HEK293 (cell line): ENCODE data around the gene PSME1.
A peak's percentile ranks its signal among the peaks of the same experiment; 100 is the strongest.
"Not testable (repeated sequence)": the region's sequence is repeated elsewhere in the genome, so short reads cannot be mapped to it uniquely, and the experiment has no call there.

Experiments
- CTCF ChIA-PET: fragments of 350-600 bp; formaldehyde crosslinking; extraction: SDS; loops from one replicate; lab custom pipeline; 2021; ENCODE audit warnings: antibody characterized with exemption; lab: Yijun Ruan, JAX
- POLR2A ChIA-PET: fragments of 300-600 bp; formaldehyde crosslinking; extraction: SDS; loops from one replicate; lab custom pipeline; 2020; ENCODE audit warnings: antibody characterized with exemption, inconsistent platforms; lab: Yijun Ruan, JAX
- H3K27ac ChIP-seq: fragments of 200-500 bp; sonication (Bioruptor generic); 2 replicates; pipeline ENCODE4 v1.5.1; 2014; ENCODE audit warnings: low read depth, low read length, control low read depth, inconsistent platforms; ENCODE audit errors: extremely low read depth
- H3K36me3 ChIP-seq, 2 experiments: fragments of 200-500 bp in 1 of 2; sonication (Bioruptor generic) in 1 of 2; 1 replicate in 1 of 2; 2 replicates in 1 of 2; pipeline ENCODE4 v1.5.1; 2014 to 2017; ENCODE audit warnings: inconsistent platforms in 2 of 2, low read length in 2 of 2; ENCODE audit not compliant: control insufficient read depth in 2 of 2, insufficient read depth in 1 of 2
- H3K4me1 ChIP-seq: fragments of 200-500 bp; sonication (Bioruptor generic); 2 replicates; pipeline ENCODE4 v1.5.1; 2014; ENCODE audit warnings: mild to moderate bottlenecking, low read length, inconsistent platforms; ENCODE audit not compliant: control insufficient read depth, insufficient read depth
- H3K4me3 ChIP-seq: 2 replicates; pipeline ENCODE4 v1.5.1; 2011; ENCODE audit warnings: low read depth, mild to moderate bottlenecking, control low read depth, low read length, moderate library complexity
- H3K9me3 ChIP-seq: fragments of 200-500 bp; sonication (Bioruptor generic); 2 replicates; pipeline ENCODE4 v1.5.1; 2014; ENCODE audit warnings: low read depth, low read length, inconsistent platforms; ENCODE audit not compliant: control insufficient read depth, insufficient read depth
- SALL2 ChIP-seq: fragments of 450-650 bp; formaldehyde crosslinking; IDR thresholded peaks from 2 replicates; pipeline ENCODE4 v1.5.0; 2017; ENCODE audit warnings: missing biosample characterization, mild to moderate bottlenecking, missing genetic modification characterization, borderline replicate concordance
- SCRT2 ChIP-seq: fragments of 450-650 bp; formaldehyde crosslinking; IDR thresholded peaks from 2 replicates; pipeline ENCODE4 v1.5.1; 2016; ENCODE audit warnings: missing biosample characterization, missing genetic modification characterization
- WT1 ChIP-seq: fragments of 450-650 bp; formaldehyde crosslinking; IDR thresholded peaks from 2 replicates; pipeline ENCODE4 v1.5.1; 2016; ENCODE audit warnings: missing biosample characterization, missing genetic modification characterization
- ZIC2 ChIP-seq: fragments of 450-650 bp; formaldehyde crosslinking; IDR thresholded peaks from 2 replicates; pipeline ENCODE4 v1.5.1; 2016; ENCODE audit warnings: missing biosample characterization, missing genetic modification characterization
- ZNF248 ChIP-seq: fragments of 450-650 bp; formaldehyde crosslinking; IDR thresholded peaks from 2 replicates; pipeline ENCODE4 v1.5.1; 2017; ENCODE audit warnings: missing biosample characterization, missing genetic modification characterization
- ZNF394 ChIP-seq: fragments of 450-650 bp; formaldehyde crosslinking; IDR thresholded peaks from 2 replicates; pipeline ENCODE4 v1.5.1; 2016; ENCODE audit warnings: missing biosample characterization, missing genetic modification characterization, mild to moderate bottlenecking, moderate library complexity, borderline replicate concordance
- ZNF560 ChIP-seq: fragments of 450-650 bp; formaldehyde crosslinking; IDR thresholded peaks from 2 replicates; pipeline ENCODE4 v1.5.1; 2017; ENCODE audit warnings: missing biosample characterization, missing genetic modification characterization, borderline replicate concordance
- ZNF596 ChIP-seq: fragments of 450-650 bp; IDR thresholded peaks from 2 replicates; pipeline ENCODE4 v1.5.0; 2018; ENCODE audit warnings: missing biosample characterization, mild to moderate bottlenecking, missing genetic modification characterization, moderate library complexity
- ZNF623 ChIP-seq: fragments of 450-650 bp; formaldehyde crosslinking; IDR thresholded peaks from 2 replicates; pipeline ENCODE4 v1.5.1; 2016; ENCODE audit warnings: missing biosample characterization, missing genetic modification characterization
- ZNF76 ChIP-seq: fragments of 450-650 bp; formaldehyde crosslinking; IDR thresholded peaks from 2 replicates; pipeline ENCODE4; 2016; ENCODE audit warnings: low read depth, missing biosample characterization, missing genetic modification characterization, borderline replicate concordance
- ZNF785 ChIP-seq: fragments of 450-650 bp; formaldehyde crosslinking; IDR thresholded peaks from 2 replicates; pipeline ENCODE4 v1.5.1; 2016; ENCODE audit warnings: missing biosample characterization, missing genetic modification characterization
- TF ChIP-seq, protein P1 (sequence below): fragments of 450-650 bp; formaldehyde crosslinking; IDR thresholded peaks from 2 replicates; pipeline ENCODE4 v1.5.1; 2016; ENCODE audit warnings: missing biosample characterization, missing genetic modification characterization
- TF ChIP-seq, protein P2 (sequence below): sonication (generic); formaldehyde crosslinking; IDR thresholded peaks from 2 replicates; pipeline ENCODE4 v1.8.1; 2022; ENCODE audit warnings: mild to moderate bottlenecking, moderate library complexity, missing genetic modification reagents
- TF ChIP-seq, protein P3 (sequence below): fragments of 450-650 bp; formaldehyde crosslinking; IDR thresholded peaks from 2 replicates; pipeline ENCODE4 v1.5.1; 2016; ENCODE audit warnings: missing biosample characterization, missing genetic modification characterization
- TF ChIP-seq, protein P4 (sequence below): IDR thresholded peaks from 2 replicates; pipeline ENCODE4 v1.6.1; 2011; ENCODE audit warnings: mild to moderate bottlenecking, low read depth, low read length, borderline replicate concordance
- TF ChIP-seq, protein P5 (sequence below): fragments of 450-650 bp; formaldehyde crosslinking; IDR thresholded peaks from 2 replicates; pipeline ENCODE4 v1.5.1; 2017; ENCODE audit warnings: missing biosample characterization, missing genetic modification characterization
- TF ChIP-seq, protein P6 (sequence below): fragments of 450-650 bp; formaldehyde crosslinking; IDR thresholded peaks from 2 replicates; pipeline ENCODE4 v1.5.1; 2016; ENCODE audit warnings: missing biosample characterization, missing genetic modification characterization

The PSME1 gene

DNA sequence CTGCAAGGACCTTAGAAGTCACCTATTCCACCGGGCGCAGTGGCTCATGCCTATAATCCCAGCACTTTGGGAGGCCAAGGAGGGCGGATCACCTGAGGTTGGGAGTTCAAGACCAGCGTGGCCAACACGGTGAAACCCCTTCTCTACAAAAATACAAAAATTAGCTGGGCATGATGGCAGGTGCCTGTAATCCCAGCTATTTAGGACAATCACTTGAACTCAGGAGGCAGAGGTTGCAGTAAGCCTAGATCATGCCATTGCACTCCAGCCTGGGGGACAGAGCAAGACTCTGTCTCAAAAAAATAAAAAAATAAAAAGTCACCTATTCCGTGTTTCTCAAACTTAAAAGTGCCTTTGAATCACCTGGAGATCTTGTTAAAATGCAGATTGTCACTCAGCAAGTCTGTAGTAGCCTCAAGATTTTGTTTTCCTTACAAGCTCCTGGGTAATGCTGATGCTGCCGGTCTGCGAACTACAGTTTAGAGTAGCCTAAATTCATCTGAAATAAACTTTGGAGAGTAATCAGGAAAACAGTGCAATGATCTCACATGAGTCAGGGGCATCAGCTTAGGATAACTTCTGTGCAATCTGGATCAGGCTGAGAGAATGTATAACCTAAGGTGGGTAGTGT is 30.3 kb upstream of the PSME1 start:
- POLR2A ChIA-PET = interaction anchor here (1.2 to 7.1 kb wide), 3 partner anchors 11 to 48 kb away, joined by 5 to 56 read pairs (median 5); partner anchors contain the start of genes EMC9 and PCK2

DNA sequence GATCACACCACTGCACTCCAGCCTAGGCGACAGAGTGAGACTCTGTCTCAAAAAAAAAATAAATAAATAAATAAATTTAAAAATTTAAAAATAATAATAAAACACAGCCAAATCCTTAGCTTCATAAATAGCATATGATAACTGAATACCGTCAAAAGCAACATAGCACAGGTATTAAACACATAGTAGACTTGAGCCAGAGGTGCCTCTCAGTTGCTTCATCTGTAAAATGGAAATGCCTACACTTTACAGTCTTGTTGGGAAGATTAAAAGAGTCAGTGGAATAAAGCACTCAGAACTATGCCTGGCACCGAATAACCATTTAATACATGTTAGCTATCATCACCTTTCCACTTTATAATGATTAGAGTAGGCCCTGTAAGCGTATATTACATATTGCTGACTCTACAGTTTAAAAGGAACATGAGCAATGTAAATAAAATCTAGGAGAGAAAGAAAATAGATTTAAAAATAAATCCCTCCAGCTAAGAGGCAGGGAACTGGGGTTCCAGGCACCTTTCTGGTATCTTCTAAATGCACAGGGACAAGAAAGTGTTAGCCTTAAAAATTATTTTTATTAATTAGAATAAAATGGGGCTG is 29.2 kb upstream of the PSME1 start:
- H3K36me3 ChIP-seq = peaks cover 0 to 19% of the 10 kb centered on the region in 2 experiments; a peak in 2 of 3 replicates
- H3K27ac ChIP-seq = no peak overlapping the region
- ChIA-PET CTCF (interaction anchor here (1.1 to 8.9 kb wide), 7 partner anchors 13 to 54 kb away, joined by 3 to 163 read pairs (median 5); partner anchors contain the start of genes IRF9, PCK2 and RNF31), POLR2A (interaction anchor here (1.2 to 7.1 kb wide), 2 partner anchors 12 to 49 kb away, joined by 5 to 56 read pairs; partner anchors contain the start of gene PCK2)
- no peak overlapping the region for H3K4me3 ChIP-seq
- H3K4me1 ChIP-seq = no peaks in the 10 kb centered on the region
- no peaks in the 10 kb centered on the region for H3K9me3 ChIP-seq
- TF ChIP-seq, protein P1, sequence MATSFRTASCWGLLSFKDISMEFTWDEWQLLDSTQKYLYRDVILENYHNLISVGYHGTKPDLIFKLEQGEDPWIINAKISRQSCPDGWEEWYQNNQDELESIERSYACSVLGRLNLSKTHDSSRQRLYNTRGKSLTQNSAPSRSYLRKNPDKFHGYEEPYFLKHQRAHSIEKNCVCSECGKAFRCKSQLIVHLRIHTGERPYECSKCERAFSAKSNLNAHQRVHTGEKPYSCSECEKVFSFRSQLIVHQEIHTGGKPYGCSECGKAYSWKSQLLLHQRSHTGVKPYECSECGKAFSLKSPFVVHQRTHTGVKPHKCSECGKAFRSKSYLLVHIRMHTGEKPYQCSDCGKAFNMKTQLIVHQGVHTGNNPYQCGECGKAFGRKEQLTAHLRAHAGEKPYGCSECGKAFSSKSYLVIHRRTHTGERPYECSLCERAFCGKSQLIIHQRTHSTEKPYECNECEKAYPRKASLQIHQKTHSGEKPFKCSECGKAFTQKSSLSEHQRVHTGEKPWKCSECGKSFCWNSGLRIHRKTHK (tag by site-specific recombination) = no peak
- TF ChIP-seq SALL2 (tag by site-specific recombination) (no peak), SCRT2 (tag by site-specific recombination) (no peak), ZNF623 (tag by site-specific recombination) (no peak), ZIC2 (no peak), ZNF248 (tag by site-specific recombination) (no peak), WT1 (no peak), ZNF76 (tag by site-specific recombination) (no peak), ZNF394 (tag by site-specific recombination) (no peak), ZNF560 (tag by site-specific recombination) (no peak), ZNF596 (no peak), ZNF785 (tag by site-specific recombination) (no peak)
- TF ChIP-seq, protein P2, sequence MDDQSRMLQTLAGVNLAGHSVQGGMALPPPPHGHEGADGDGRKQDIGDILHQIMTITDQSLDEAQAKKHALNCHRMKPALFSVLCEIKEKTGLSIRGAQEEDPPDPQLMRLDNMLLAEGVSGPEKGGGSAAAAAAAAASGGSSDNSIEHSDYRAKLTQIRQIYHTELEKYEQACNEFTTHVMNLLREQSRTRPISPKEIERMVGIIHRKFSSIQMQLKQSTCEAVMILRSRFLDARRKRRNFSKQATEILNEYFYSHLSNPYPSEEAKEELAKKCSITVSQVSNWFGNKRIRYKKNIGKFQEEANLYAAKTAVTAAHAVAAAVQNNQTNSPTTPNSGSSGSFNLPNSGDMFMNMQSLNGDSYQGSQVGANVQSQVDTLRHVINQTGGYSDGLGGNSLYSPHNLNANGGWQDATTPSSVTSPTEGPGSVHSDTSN = no peak
- TF ChIP-seq, protein P3, sequence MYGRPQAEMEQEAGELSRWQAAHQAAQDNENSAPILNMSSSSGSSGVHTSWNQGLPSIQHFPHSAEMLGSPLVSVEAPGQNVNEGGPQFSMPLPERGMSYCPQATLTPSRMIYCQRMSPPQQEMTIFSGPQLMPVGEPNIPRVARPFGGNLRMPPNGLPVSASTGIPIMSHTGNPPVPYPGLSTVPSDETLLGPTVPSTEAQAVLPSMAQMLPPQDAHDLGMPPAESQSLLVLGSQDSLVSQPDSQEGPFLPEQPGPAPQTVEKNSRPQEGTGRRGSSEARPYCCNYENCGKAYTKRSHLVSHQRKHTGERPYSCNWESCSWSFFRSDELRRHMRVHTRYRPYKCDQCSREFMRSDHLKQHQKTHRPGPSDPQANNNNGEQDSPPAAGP (tag by site-specific recombination) = no peak
- TF ChIP-seq, protein P4, sequence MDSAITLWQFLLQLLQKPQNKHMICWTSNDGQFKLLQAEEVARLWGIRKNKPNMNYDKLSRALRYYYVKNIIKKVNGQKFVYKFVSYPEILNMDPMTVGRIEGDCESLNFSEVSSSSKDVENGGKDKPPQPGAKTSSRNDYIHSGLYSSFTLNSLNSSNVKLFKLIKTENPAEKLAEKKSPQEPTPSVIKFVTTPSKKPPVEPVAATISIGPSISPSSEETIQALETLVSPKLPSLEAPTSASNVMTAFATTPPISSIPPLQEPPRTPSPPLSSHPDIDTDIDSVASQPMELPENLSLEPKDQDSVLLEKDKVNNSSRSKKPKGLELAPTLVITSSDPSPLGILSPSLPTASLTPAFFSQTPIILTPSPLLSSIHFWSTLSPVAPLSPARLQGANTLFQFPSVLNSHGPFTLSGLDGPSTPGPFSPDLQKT = no peak
- TF ChIP-seq, protein P5, sequence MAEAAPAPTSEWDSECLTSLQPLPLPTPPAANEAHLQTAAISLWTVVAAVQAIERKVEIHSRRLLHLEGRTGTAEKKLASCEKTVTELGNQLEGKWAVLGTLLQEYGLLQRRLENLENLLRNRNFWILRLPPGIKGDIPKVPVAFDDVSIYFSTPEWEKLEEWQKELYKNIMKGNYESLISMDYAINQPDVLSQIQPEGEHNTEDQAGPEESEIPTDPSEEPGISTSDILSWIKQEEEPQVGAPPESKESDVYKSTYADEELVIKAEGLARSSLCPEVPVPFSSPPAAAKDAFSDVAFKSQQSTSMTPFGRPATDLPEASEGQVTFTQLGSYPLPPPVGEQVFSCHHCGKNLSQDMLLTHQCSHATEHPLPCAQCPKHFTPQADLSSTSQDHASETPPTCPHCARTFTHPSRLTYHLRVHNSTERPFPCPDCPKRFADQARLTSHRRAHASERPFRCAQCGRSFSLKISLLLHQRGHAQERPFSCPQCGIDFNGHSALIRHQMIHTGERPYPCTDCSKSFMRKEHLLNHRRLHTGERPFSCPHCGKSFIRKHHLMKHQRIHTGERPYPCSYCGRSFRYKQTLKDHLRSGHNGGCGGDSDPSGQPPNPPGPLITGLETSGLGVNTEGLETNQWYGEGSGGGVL (tag by site-specific recombination) = no peak

More for the DNA sequence above, 30.3 kb upstream of the PSME1 start:
- H3K9me3 ChIP-seq, H3K4me3 ChIP-seq, H3K4me1 ChIP-seq, H3K27ac ChIP-seq: not testable (repeated sequence)
- TF ChIP-seq, protein P6, sequence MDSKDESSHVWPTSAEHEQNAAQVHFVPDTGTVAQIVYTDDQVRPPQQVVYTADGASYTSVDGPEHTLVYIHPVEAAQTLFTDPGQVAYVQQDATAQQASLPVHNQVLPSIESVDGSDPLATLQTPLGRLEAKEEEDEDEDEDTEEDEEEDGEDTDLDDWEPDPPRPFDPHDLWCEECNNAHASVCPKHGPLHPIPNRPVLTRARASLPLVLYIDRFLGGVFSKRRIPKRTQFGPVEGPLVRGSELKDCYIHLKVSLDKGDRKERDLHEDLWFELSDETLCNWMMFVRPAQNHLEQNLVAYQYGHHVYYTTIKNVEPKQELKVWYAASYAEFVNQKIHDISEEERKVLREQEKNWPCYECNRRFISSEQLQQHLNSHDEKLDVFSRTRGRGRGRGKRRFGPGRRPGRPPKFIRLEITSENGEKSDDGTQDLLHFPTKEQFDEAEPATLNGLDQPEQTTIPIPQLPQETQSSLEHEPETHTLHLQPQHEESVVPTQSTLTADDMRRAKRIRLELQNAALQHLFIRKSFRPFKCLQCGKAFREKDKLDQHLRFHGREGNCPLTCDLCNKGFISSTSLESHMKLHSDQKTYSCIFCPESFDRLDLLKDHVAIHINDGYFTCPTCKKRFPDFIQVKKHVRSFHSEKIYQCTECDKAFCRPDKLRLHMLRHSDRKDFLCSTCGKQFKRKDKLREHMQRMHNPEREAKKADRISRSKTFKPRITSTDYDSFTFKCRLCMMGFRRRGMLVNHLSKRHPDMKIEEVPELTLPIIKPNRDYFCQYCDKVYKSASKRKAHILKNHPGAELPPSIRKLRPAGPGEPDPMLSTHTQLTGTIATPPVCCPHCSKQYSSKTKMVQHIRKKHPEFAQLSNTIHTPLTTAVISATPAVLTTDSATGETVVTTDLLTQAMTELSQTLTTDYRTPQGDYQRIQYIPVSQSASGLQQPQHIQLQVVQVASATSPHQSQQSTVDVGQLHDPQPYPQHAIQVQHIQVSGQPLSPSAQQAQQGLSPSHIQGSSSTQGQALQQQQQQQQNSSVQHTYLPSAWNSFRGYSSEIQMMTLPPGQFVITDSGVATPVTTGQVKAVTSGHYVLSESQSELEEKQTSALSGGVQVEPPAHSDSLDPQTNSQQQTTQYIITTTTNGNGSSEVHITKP (tag by site-specific recombination) = peak; percentile 28; the same call in 1 of the 2 replicates
- CTCF ChIA-PET = interaction anchor here (0.6 to 8.9 kb wide), 7 partner anchors 12 to 202 kb away, joined by 3 to 163 read pairs (median 5); partner anchors contain the start of genes CIDEB, IRF9 and PCK2
- peaks cover 0 to 25% of the 10 kb centered on the region in 2 experiments; a peak in 2 of 3 replicates for H3K36me3 ChIP-seq
